GM06990 (cell line): ENCODE data around the gene DNMT1.

Experiments
- DNase-seq: peaks from one replicate; pipeline ENCODE4 v3.0.0-alpha.2; 2011; ENCODE audit not compliant: insufficient read length; ENCODE audit errors: extremely low read depth
- H3K27me3 ChIP-seq: replicated peaks from 2 replicates; pipeline ENCODE4 v1.6.0; 2011; ENCODE audit warnings: low read length; ENCODE audit not compliant: control insufficient read depth, insufficient read depth
- H3K36me3 ChIP-seq: 2 replicates; pipeline ENCODE4 v1.5.1; 2011; ENCODE audit warnings: low read length; ENCODE audit not compliant: control insufficient read depth, insufficient read depth
- H3K4me3 ChIP-seq: replicated peaks from 2 replicates; pipeline ENCODE4 v1.5.1; 2011; ENCODE audit warnings: low read depth, mild to moderate bottlenecking, control low read depth, low read length
- TF ChIP-seq, protein P1 (sequence below): IDR thresholded peaks from 2 replicates; pipeline ENCODE4 v1.5.1; 2011; ENCODE audit warnings: low read length, control low read depth, mild to moderate bottlenecking, inconsistent platforms; ENCODE audit not compliant: insufficient read depth, poor library complexity, severe bottlenecking

The DNMT1 gene

DNA sequence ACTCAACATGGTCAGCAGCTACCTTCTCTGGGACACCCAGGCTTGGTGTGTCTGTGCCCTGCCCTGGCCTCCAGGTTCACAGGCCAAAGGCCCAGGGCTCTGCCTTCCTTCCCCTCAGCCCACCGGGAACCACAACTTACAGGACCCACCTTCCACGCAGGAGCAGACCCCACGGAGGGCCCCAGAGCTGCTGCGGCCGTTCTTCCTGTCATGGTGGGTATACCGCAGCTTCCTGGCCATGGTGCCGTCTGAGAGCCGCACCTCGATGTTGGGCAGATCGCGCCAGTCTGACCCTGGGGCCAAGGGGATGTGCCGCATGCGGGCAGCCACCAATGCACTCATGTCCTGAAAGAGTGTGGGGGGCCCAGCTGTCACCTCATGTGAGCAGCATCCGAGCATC, 57.8 kb downstream of the DNMT1 start:
- no peaks in the 10 kb centered on the region for H3K27me3 ChIP-seq
- TF ChIP-seq, protein P1, sequence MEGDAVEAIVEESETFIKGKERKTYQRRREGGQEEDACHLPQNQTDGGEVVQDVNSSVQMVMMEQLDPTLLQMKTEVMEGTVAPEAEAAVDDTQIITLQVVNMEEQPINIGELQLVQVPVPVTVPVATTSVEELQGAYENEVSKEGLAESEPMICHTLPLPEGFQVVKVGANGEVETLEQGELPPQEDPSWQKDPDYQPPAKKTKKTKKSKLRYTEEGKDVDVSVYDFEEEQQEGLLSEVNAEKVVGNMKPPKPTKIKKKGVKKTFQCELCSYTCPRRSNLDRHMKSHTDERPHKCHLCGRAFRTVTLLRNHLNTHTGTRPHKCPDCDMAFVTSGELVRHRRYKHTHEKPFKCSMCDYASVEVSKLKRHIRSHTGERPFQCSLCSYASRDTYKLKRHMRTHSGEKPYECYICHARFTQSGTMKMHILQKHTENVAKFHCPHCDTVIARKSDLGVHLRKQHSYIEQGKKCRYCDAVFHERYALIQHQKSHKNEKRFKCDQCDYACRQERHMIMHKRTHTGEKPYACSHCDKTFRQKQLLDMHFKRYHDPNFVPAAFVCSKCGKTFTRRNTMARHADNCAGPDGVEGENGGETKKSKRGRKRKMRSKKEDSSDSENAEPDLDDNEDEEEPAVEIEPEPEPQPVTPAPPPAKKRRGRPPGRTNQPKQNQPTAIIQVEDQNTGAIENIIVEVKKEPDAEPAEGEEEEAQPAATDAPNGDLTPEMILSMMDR, result no peak
- peaks cover 67% of the 10 kb centered on the region for H3K36me3 ChIP-seq
- no peak overlapping the region for H3K4me3 ChIP-seq
- no peak for DNase-seq

DNA sequence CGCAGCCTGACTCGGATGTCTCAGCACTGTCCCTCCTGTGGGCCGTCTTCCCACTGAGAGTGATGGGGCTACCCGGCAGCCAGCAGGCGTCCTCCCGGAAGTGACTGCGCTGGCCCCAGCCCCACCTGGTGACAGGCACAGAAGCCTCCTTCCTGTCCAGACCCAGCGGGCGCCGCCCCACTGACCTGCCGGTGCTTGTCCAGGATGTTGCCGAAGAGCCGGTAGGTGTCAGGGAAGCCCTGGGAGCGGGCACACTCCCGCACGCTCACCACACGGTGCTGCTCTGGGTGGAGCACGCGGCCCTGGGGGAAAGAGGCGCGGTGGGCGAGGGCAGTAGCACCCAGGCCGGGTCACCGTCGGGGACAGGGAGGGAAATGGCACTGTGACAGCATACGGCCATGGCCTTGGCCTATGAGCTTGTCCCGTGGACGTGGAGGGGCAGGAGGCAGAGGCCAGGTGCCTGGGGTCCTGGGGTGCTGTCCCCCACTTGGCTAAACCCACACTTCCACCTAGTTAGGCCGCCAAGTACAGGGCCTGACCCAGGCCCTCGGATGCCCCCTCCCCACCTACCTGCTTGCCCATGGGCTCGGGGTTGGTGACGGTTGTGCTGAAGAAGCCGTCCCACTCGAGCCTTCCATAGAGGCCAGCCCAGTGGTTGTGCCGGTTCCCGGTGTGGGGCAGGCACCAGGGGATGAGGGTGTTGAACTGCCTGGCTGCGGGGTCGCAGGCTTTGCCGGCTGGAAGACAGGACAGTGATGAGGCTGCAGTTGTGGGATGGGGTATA, 59.0 kb downstream of the DNMT1 start:
- no peak for DNase-seq
- Histone ChIP-seq H3K36me3 (peaks cover 56% of the 10 kb centered on the region), H3K27me3 (no peaks in the 10 kb centered on the region), H3K4me3 (no peak overlapping the region)
- TF ChIP-seq, protein P1, result no peak

DNA sequence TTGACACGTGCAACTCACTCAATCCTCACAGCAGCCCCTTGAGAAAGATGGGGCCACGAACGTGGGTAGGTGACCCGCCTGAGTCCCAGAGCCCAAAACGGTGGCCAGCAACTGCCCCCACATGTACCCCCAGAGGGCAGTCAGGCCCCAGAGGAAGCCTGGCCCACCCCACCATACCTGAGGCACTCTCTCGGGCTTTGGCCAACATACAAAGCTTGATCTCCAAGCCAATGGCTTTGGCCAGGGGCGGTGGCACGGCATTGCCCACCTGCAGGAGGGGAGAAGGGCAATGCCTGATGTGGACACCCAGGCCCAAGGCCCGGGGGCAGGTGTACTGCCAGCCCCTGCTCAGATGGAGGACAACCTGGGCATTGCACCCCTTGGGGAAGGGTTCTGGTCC, 60.7 kb downstream of the DNMT1 start:
- no peak overlapping the region for H3K4me3 ChIP-seq
- peaks cover 46% of the 10 kb centered on the region for H3K36me3 ChIP-seq
- TF ChIP-seq, protein P1, result no peak
- DNase-seq, result no peak
- H3K27me3 ChIP-seq, result no peaks in the 10 kb centered on the region

DNA sequence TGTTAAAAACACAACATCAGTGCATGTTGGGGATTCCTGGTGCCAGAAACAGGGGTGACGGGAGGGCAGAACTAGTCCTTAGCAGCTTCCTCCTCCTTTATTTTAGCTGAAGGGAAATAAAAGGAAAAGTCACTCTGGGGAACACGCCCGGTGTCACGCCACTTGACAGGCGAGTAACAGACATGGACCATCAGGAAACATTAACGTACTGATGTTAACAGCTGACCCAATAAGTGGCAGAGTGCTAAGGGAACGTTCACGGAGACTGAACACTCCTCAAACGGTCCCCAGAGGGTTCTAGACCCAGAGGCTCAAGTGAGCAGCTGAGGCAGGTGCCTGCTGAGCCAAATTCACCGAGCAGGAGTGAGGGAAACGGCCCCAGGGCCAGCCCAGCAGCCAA, 61.2 kb downstream of the DNMT1 start:
- Histone ChIP-seq H3K36me3 (peaks cover 41% of the 10 kb centered on the region), H3K4me3 (no peak overlapping the region), H3K27me3 (no peaks in the 10 kb centered on the region)
- DNase-seq, result no peak
- TF ChIP-seq, protein P1, result no peak

DNA sequence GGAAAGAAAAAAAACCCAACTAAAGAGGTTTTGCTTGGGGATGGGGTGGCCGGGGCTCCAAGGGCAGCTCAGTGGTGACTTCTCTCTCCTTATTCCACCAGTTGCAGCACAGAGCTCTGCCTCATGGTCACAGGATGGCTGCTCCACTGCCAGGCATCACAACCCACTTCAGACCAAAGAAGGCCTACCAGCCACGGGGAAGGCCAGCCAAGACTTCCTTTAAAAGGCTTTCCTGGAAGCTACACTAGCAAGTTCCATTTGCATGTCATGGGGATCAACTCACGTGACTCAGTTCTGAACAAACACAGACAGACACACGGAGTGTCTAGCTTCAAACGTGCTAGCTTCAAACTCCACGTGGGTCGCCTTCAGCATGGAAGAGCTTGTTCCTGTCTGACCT, 61.8 kb downstream of the DNMT1 start:
- no peaks in the 10 kb centered on the region for H3K27me3 ChIP-seq
- no peak for DNase-seq
- H3K36me3 ChIP-seq, result peaks cover 37% of the 10 kb centered on the region
- no peak overlapping the region for H3K4me3 ChIP-seq
- TF ChIP-seq, protein P1, result no peak
